IMR-90 (cell line): Measurements from ENCODE around the gene ARRDC3. TPM values are rescaled to one million over a fixed set of nuclear protein-coding genes. Genes with fewer than 3 reads are reported as not detected.

Experiments
- ATAC-seq: fragments of 200-7000 bp; cut with Tn5 transposase; 2 replicates; pipeline ENCODE4 v1.9.1; 2020; ENCODE audit warnings: low read depth, mild to moderate bottlenecking, moderate library complexity
- BruUV-seq: library from RNA; stranded (reverse); fragments of 400-500 nt; replicated peaks from 2 replicates; lab custom pipeline; 2021; lab: Mats Ljungman, UMichigan
- CTCF ChIA-PET: fragments of 300-600 bp; formaldehyde crosslinking; extraction: SDS; loops from one replicate; lab custom pipeline; 2021; ENCODE audit warnings: antibody characterized with exemption; lab: Yijun Ruan, JAX
- POLR2A ChIA-PET: fragments of 300-600 bp; sonication (Branson Sonifier 250); formaldehyde crosslinking; loops from one replicate; lab custom pipeline; 2022; ENCODE audit warnings: antibody characterized with exemption; ENCODE audit not compliant: unreplicated experiment; lab: Charles Lee
- DNase-seq: peaks from one replicate; pipeline ENCODE4 v3.0.0; 2013
- H2AFZ ChIP-seq: replicated peaks from 2 replicates; pipeline ENCODE3; 2013; ENCODE audit warnings: low read length, mild to moderate bottlenecking; ENCODE audit not compliant: poor library complexity
- H2AK5ac ChIP-seq: 2 replicates; pipeline ENCODE4 v1.6.1; 2013; ENCODE audit warnings: low read depth, low read length, inconsistent platforms
- H2AK9ac ChIP-seq: replicated peaks from 2 replicates; pipeline ENCODE3; 2013; ENCODE audit warnings: mild to moderate bottlenecking, low read depth, low read length, moderate library complexity; ENCODE audit not compliant: poor library complexity
- H2BK120ac ChIP-seq: 2 replicates; pipeline ENCODE4 v1.6.1; 2013; ENCODE audit warnings: low read depth, low read length, inconsistent platforms
- H2BK15ac ChIP-seq: 3 replicates; pipeline ENCODE4 v1.6.1; 2013; ENCODE audit warnings: low read depth, low read length, inconsistent platforms
- H2BK20ac ChIP-seq: 2 replicates; pipeline ENCODE4 v1.6.1; 2013; ENCODE audit warnings: low read depth, mild to moderate bottlenecking, inconsistent platforms, low read length, moderate library complexity
- H2BK5ac ChIP-seq: 2 replicates; pipeline ENCODE4 v1.6.1; 2013; ENCODE audit warnings: mild to moderate bottlenecking, low read depth, low read length, inconsistent platforms; ENCODE audit not compliant: poor library complexity, severe bottlenecking
- H3K14ac ChIP-seq: replicated peaks from 2 replicates; pipeline ENCODE4 v1.6.1; 2013; ENCODE audit warnings: low read depth, low read length, inconsistent platforms
- H3K18ac ChIP-seq: 2 replicates; pipeline ENCODE4 v1.6.1; 2013; ENCODE audit warnings: low read depth, low read length, control low read depth
- H3K23ac ChIP-seq: 2 replicates; pipeline ENCODE4 v1.6.1; 2013; ENCODE audit warnings: low read depth, low read length, inconsistent platforms
- H3K27ac ChIP-seq: 2 replicates; pipeline ENCODE4 v1.5.1; 2013; ENCODE audit warnings: mild to moderate bottlenecking, control low read depth, low read length; ENCODE audit not compliant: insufficient read depth
- H3K27me3 ChIP-seq: 2 replicates; pipeline ENCODE4 v1.6.1; 2013; ENCODE audit warnings: low read length; ENCODE audit not compliant: control insufficient read depth, insufficient read depth
- H3K36me3 ChIP-seq: 2 replicates; pipeline ENCODE4 v1.6.1; 2013; ENCODE audit warnings: low read length, mixed read lengths; ENCODE audit not compliant: control insufficient read depth, insufficient read depth
- H3K4ac ChIP-seq: 2 replicates; pipeline ENCODE4 v1.6.1; 2013; ENCODE audit warnings: low read depth, low read length, inconsistent platforms
- H3K4me1 ChIP-seq: 2 replicates; pipeline ENCODE4 v1.6.1; 2013; ENCODE audit warnings: low read length, mixed read lengths; ENCODE audit not compliant: control insufficient read depth, insufficient read depth
- H3K4me2 ChIP-seq: 2 replicates; pipeline ENCODE4 v1.6.1; 2013; ENCODE audit warnings: low read depth, mild to moderate bottlenecking, control low read depth, low read length, moderate library complexity
- H3K4me3 ChIP-seq: 2 replicates; pipeline ENCODE4 v1.5.1; 2013; ENCODE audit warnings: low read depth, mild to moderate bottlenecking, control low read depth, low read length, moderate library complexity; ENCODE audit not compliant: insufficient read depth
- H3K56ac ChIP-seq: 2 replicates; pipeline ENCODE4 v1.6.1; 2013; ENCODE audit warnings: low read length, inconsistent platforms; ENCODE audit not compliant: insufficient read depth; ENCODE audit errors: extremely low read depth
- H3K79me1 ChIP-seq, 2 experiments: 2 replicates each; pipeline ENCODE4 v1.6.1; 2013; ENCODE audit warnings: low read length in 2 of 2, inconsistent platforms in 1 of 2, low read depth in 1 of 2
- H3K9ac ChIP-seq: 2 replicates; pipeline ENCODE4 v1.6.1; 2013; ENCODE audit warnings: low read depth, low read length, control low read depth
- H3K9me1 ChIP-seq: 2 replicates; pipeline ENCODE4 v1.6.1; 2013; ENCODE audit warnings: low read length, inconsistent platforms; ENCODE audit not compliant: insufficient read depth
- H3K9me3 ChIP-seq: 2 replicates; pipeline ENCODE4 v1.6.1; 2013; ENCODE audit warnings: low read length; ENCODE audit not compliant: control insufficient read depth, insufficient read depth
- H4K20me1 ChIP-seq: 2 replicates; pipeline ENCODE4 v1.6.1; 2013; ENCODE audit warnings: low read length, inconsistent platforms; ENCODE audit not compliant: insufficient read depth
- H4K5ac ChIP-seq: 2 replicates; pipeline ENCODE4 v1.6.1; 2013; ENCODE audit warnings: mild to moderate bottlenecking, low read depth, low read length, control low read depth
- H4K8ac ChIP-seq, 2 experiments: 2 replicates each; pipeline ENCODE4 v1.6.1; 2013; ENCODE audit warnings: low read depth in 2 of 2, low read length in 2 of 2, control low read depth in 1 of 2, inconsistent platforms in 1 of 2
- H4K91ac ChIP-seq: 2 replicates; pipeline ENCODE4 v1.6.1; 2013; ENCODE audit warnings: low read depth, low read length, inconsistent platforms; ENCODE audit not compliant: insufficient read depth
- BHLHE40 ChIP-seq: fragments of 150-350 bp; IDR thresholded peaks from 2 replicates; pipeline ENCODE4 v1.6.1; 2016; ENCODE audit warnings: mild to moderate bottlenecking, low read depth, low read length
- CEBPB ChIP-seq: IDR thresholded peaks from 2 replicates; pipeline ENCODE4 v1.6.1; 2012; ENCODE audit warnings: low read depth, low read length, improper control_type of control experiment
- CHD1 ChIP-seq: IDR thresholded peaks from 2 replicates; pipeline ENCODE4 v1.6.1; 2012; ENCODE audit warnings: low read depth, low read length, improper control_type of control experiment
- CTCF ChIP-seq: conservative IDR thresholded peaks from 2 replicates; pipeline ENCODE4 v1.5.1; 2012; ENCODE audit warnings: mild to moderate bottlenecking, low read depth, low read length, improper control_type of control experiment
- ELK1 ChIP-seq: fragments of 150-350 bp; IDR thresholded peaks from 2 replicates; pipeline ENCODE4 v1.6.1; 2016; ENCODE audit warnings: low read depth, mild to moderate bottlenecking, low read length, moderate library complexity, borderline replicate concordance
- FOS ChIP-seq: fragments of 150-350 bp; IDR thresholded peaks from 2 replicates; pipeline ENCODE4 v1.6.1; 2016; ENCODE audit warnings: low read depth, low read length
- MAFK ChIP-seq: IDR thresholded peaks from 2 replicates; pipeline ENCODE4 v1.6.1; 2012; ENCODE audit warnings: low read depth, low read length, improper control_type of control experiment
- MAZ ChIP-seq: IDR thresholded peaks from 2 replicates; pipeline ENCODE4 v1.6.1; 2012; ENCODE audit warnings: low read depth, mild to moderate bottlenecking, low read length, improper control_type of control experiment, moderate library complexity, borderline replicate concordance
- MXI1 ChIP-seq: IDR thresholded peaks from 2 replicates; pipeline ENCODE4 v1.6.1; 2012; ENCODE audit warnings: low read depth, mild to moderate bottlenecking, low read length, moderate library complexity, borderline replicate concordance
- NFE2L2 ChIP-seq: fragments of 150-350 bp; IDR thresholded peaks from 2 replicates; pipeline ENCODE4 v1.6.1; 2016; ENCODE audit warnings: low read depth, mild to moderate bottlenecking, low read length
- POLR2A ChIP-seq: IDR thresholded peaks from 2 replicates; pipeline ENCODE4 v1.6.1; 2012; ENCODE audit warnings: mild to moderate bottlenecking, low read depth, low read length
- RCOR1 ChIP-seq: IDR thresholded peaks from 2 replicates; pipeline ENCODE4 v1.6.1; 2012; ENCODE audit warnings: mild to moderate bottlenecking, low read length, improper control_type of control experiment; ENCODE audit not compliant: insufficient replicate concordance
- RFX5 ChIP-seq: IDR thresholded peaks from 2 replicates; pipeline ENCODE4 v1.8.0; 2012; ENCODE audit warnings: low read depth, mild to moderate bottlenecking, low read length, moderate library complexity
- USF2 ChIP-seq: fragments of 150-350 bp; IDR thresholded peaks from 2 replicates; pipeline ENCODE4 v1.6.1; 2017; ENCODE audit warnings: mild to moderate bottlenecking, antibody characterized with exemption, low read length, low read depth
- WGBS, 2 experiments: methylation state at CpG; one replicate each; pipeline versions ENCODE4 v1.1.5 to v1.1.7; 2013; ENCODE audit warnings: missing lambda C conversion rate in 2 of 2; ENCODE audit not compliant: insufficient read length in 1 of 2; ENCODE audit errors: extremely low coverage in 2 of 2; 5-methylcytosine and 5-hydroxymethylcytosine counted together
- dilution Hi-C: fragments of 300-500 bp; cut with HindIII; formaldehyde crosslinking; loops from one replicate; pipeline ENCODE4 v1.14.3; 2018; ENCODE audit warnings: low sequenced_read_pairs; ENCODE audit not compliant: unreplicated experiment
- in situ Hi-C: fragments of 300-500 bp; cut with MboI; formaldehyde crosslinking; loops from 3 replicates; pipeline ENCODE4 v1.14.3; 2019; ENCODE audit warnings: low sequenced_read_pairs, inconsistent platforms, mixed read lengths
- intact Hi-C: fragments of 100-400 bp; cut with micrococcal nuclease; formaldehyde crosslinking; loops from 2 replicates; pipeline ENCODE4 v1.10.0; 2022
- polyA plus RNA-seq, 3 experiments: library from polyadenylated mRNA; depleted of rRNA; stranded (reverse); fragments of >200 nt; gene quantifications; 2 replicates each; pipeline ENCODE4 v1.2.3, GENCODE V29; 2012; ENCODE audit warnings: low replicate concordance in 1 of 3
- total RNA-seq: library from RNA; depleted of rRNA; stranded (reverse); fragments of >200 nt; gene quantifications from 2 replicates; pipeline ENCODE4 v1.2.3, GENCODE V29; 2012

ARRDC3 gene
- total and polyA plus RNA-seq, 2 of the 4 experiments (the other 2 are of a cell fraction) = 19.3 to 86.7 TPM

GRCh38 chr5:91366551-91366950, 16.6 kb downstream of the ARRDC3 start:
- BruUV-seq = no TSS peak
- WGBS, 2 experiments = no CpG with 5 or more reads among the region's 1 CpG
- peak; percentile 8; the same call in 1 of the 2 replicates for ATAC-seq

More at GRCh38 chr5:91366551-91366950, 16.6 kb downstream of the ARRDC3 start:
- H2AFZ ChIP-seq = no peak overlapping the region
- H3K4me1 ChIP-seq = no peaks in the 10 kb centered on the region
- no peak overlapping the region for H2BK20ac ChIP-seq
- in situ Hi-C loops (no loop called here), intact Hi-C loops (no loop called here), dilution Hi-C loops (no loop called here)
- no peak overlapping the region for H3K56ac ChIP-seq
- ChIA-PET CTCF (interaction anchor here (1.1 kb wide), 1 partner anchor 18 kb away, joined by 4 read pairs; no protein-coding TSS in a partner anchor), POLR2A (interaction anchor here (0.6 kb wide), 1 partner anchor 489 kb away, joined by 3 read pairs; no protein-coding TSS in a partner anchor)
- no peak overlapping the region for H4K91ac ChIP-seq
- no peak overlapping the region for H3K18ac ChIP-seq
- H2BK120ac ChIP-seq = no peak overlapping the region
- H3K23ac ChIP-seq = no peak overlapping the region
- no peak overlapping the region for H2BK15ac ChIP-seq
- no peaks in the 10 kb centered on the region for H3K9me3 ChIP-seq
- no peak overlapping the region for H4K5ac ChIP-seq
- H4K8ac ChIP-seq = no peak overlapping the region
- no peak overlapping the region for H2AK9ac ChIP-seq
- H3K14ac ChIP-seq = no peak overlapping the region
- no peak overlapping the region for H3K4me2 ChIP-seq
- 0 out of 2 replicates have a peak, but pooled peaks cover 4% of the 10 kb centered on the region for H3K9me1 ChIP-seq
- H3K9ac ChIP-seq = no peak overlapping the region
- H3K79me1 ChIP-seq = peaks cover 6 to 20% of the 10 kb centered on the region in 2 experiments; a peak in 3 of 4 replicates
- H3K4me3 ChIP-seq = no peak overlapping the region
- H3K27me3 ChIP-seq = no peaks in the 10 kb centered on the region
- no peak overlapping the region for H3K27ac ChIP-seq
- DNase-seq = no peak
- no peak overlapping the region for H3K4ac ChIP-seq
- H2AK5ac ChIP-seq = no peak overlapping the region
- TF ChIP-seq NFE2L2 (no peak), MAZ (no peak), ELK1 (no peak), CTCF (no peak), USF2 (no peak), MXI1 (no peak), RFX5 (no peak), FOS (no peak), CHD1 (no peak), MAFK (no peak), CEBPB (no peak), BHLHE40 (no peak), POLR2A (no peak), RCOR1 (no peak)
- peaks cover 2% of the 10 kb centered on the region; the same call in 1 of the 2 replicates for H4K20me1 ChIP-seq
- H2BK5ac ChIP-seq = no peak overlapping the region
- peaks cover 24% of the 10 kb centered on the region for H3K36me3 ChIP-seq
